Peyer's patch (tissue), 4 donors: ENCODE data around the gene ZDHHC21. TPM values are rescaled to one million over a fixed set of nuclear protein-coding genes. Genes with fewer than 3 reads are reported as not detected.
"Not testable (repeated sequence)": the region's sequence is repeated elsewhere in the genome, so short reads cannot be mapped to it uniquely, and the experiment has no call there.

ENCODE experiments used
- DNase-seq, 3 donors: peaks; one replicate each; pipeline ENCODE4 v3.0.0-alpha.2; 2017 to 2019
- H3K27ac ChIP-seq, 4 donors: fragments of 200-600 bp; sonication (generic); one replicate each; pipeline ENCODE4 v1.5.1; 2016 to 2019
- H3K27me3 ChIP-seq, 2 donors: fragments of 200-600 bp; sonication (generic); one replicate each; pipeline ENCODE4 v1.5.1; 2019
- H3K36me3 ChIP-seq, 3 donors: fragments of 200-600 bp; sonication (generic); one replicate each; pipeline ENCODE4 v1.5.1; 2016 to 2019
- H3K4me1 ChIP-seq, 4 donors: fragments of 200-600 bp; sonication (generic); one replicate each; pipeline ENCODE4 v1.5.1; 2016 to 2019
- H3K4me3 ChIP-seq, 4 donors: fragments of 200-600 bp; sonication (generic); 1 replicate in 3 of 4; 2 replicates in 1 of 4; pipeline ENCODE4 v1.5.1; 2016 to 2019; ENCODE audit warnings: mild to moderate bottlenecking in 1 of 4
- H3K9me3 ChIP-seq, 4 donors: fragments of 200-600 bp; sonication (generic); one replicate each; pipeline ENCODE4 v1.5.1; 2016 to 2019; ENCODE audit warnings: mild to moderate bottlenecking in 1 of 4
- CTCF ChIP-seq, 6 experiments: fragments of 450-650 bp in 4 of 6; fragments of 200-600 bp in 2 of 6; sonication (generic) in 1 of 6; IDR thresholded peaks; one replicate each; pipeline ENCODE4 v1.5.1; 2017 to 2019; ENCODE audit warnings: antibody characterized with exemption in 6 of 6, mild to moderate bottlenecking in 3 of 6, moderate library complexity in 1 of 6
- POLR2A ChIP-seq, 2 donors: fragments of 450-650 bp; IDR thresholded peaks; one replicate each; pipeline ENCODE4 v1.5.1; 2017; ENCODE audit warnings: antibody characterized with exemption in 2 of 2, mild to moderate bottlenecking in 2 of 2, moderate library complexity in 2 of 2
- total RNA-seq, 4 donors: library from RNA; depleted of rRNA; stranded (reverse); fragments of >200 nt; gene quantifications; one replicate each; pipeline ENCODE4 v1.1.0, GENCODE V29; 2016

ZDHHC21 gene
- total RNA-seq, 4 donors from 2014 or later: 12.4 to 52.5 (median 38.2) TPM

- peaks cover 0 to 8% (median 0%) of the 10 kb centered on the region in 3 donors for H3K36me3 ChIP-seq
- DNase-seq: no peak
- no peaks in the 10 kb centered on the region for H3K27me3 ChIP-seq
- no peaks in the 10 kb centered on the region for H3K9me3 ChIP-seq
- TF ChIP-seq POLR2A (IDR thresholded peaks at IDR 0.05) (no peak), CTCF (IDR thresholded peaks at IDR 0.05) (no peak)
- no peaks in the 10 kb centered on the region for H3K4me1 ChIP-seq
- no peak overlapping the region for H3K4me3 ChIP-seq
- H3K27ac ChIP-seq: no peak overlapping the region
Observed at GRCh38 chr9:14678776-14679175, 14.5 kb downstream of the ZDHHC21 start.

DNA sequence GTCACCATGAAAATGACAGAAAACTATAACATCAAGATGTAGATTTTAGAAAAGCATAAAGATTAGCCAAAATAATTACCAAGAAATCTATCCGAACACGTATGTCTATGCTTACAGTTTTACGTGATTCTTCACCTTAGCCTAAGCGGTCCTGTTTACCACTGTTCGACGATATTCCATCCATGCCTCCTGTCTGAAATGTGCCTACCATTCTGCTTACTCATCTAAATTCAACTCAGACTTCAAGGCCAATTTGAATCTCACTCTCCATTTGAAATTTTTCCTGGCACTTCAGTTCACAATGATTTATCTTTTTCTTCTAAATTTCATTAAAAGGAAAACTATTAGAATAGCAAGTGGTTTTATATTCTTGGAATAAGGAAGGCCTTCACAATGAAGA, 15.4 kb downstream of the ZDHHC21 start:
- Histone ChIP-seq H3K4me3 (no peak overlapping the region), H3K36me3 (peaks cover 0 to 11% (median 0%) of the 10 kb centered on the region in 3 donors), H3K27ac (no peak overlapping the region), H3K9me3 (no peaks in the 10 kb centered on the region), H3K27me3 (no peaks in the 10 kb centered on the region), H3K4me1 (no peaks in the 10 kb centered on the region)
- no peak for DNase-seq
- TF ChIP-seq CTCF (IDR thresholded peaks at IDR 0.05) (no peak), POLR2A (IDR thresholded peaks at IDR 0.05) (no peak)

DNA sequence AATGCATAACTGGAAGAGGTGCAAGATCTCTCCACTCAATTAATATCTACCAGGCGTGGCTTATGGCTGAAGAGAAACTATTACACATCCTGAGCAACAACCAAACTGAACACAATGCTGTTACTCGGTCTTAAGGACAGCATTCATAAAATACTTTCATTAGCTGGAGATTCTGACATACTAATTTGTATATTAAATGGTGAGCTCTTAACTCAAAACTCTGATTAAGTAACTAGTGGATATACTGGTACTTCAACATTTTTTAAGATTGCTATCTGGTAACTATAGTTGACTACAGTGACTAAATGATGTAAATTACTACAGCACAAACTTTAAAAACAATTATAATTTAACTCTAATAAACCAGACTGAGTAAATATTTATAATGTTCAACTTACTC, 15.8 kb downstream of the ZDHHC21 start:
- DNase-seq: no peak
- Histone ChIP-seq H3K27me3 (no peaks in the 10 kb centered on the region), H3K9me3 (no peaks in the 10 kb centered on the region), H3K36me3 (peaks cover 0 to 11% (median 0%) of the 10 kb centered on the region in 3 donors), H3K4me3 (no peak overlapping the region), H3K27ac (no peak overlapping the region), H3K4me1 (no peaks in the 10 kb centered on the region)
- TF ChIP-seq POLR2A (IDR thresholded peaks at IDR 0.05): no peak
- no peak for TF ChIP-seq CTCF (IDR thresholded peaks at IDR 0.05)

GRCh38 chr9:14674630-14675029, 18.6 kb downstream of the ZDHHC21 start:
- Histone ChIP-seq H3K27me3 (no peaks in the 10 kb centered on the region), H3K4me3 (no peak overlapping the region), H3K4me1 (no peaks in the 10 kb centered on the region), H3K27ac (no peak overlapping the region), H3K9me3 (no peaks in the 10 kb centered on the region), H3K36me3 (peaks cover 0 to 25% (median 0%) of the 10 kb centered on the region in 3 donors)
- DNase-seq: no peak
- no peak for TF ChIP-seq POLR2A (IDR thresholded peaks at IDR 0.05)
- no peak for TF ChIP-seq CTCF (IDR thresholded peaks at IDR 0.05)

- H3K27me3 ChIP-seq: no peaks in the 10 kb centered on the region
- no peak for DNase-seq
- TF ChIP-seq CTCF (IDR thresholded peaks at IDR 0.05) (no peak), POLR2A (IDR thresholded peaks at IDR 0.05) (no peak)
Observed at GRCh38 chr9:14671377-14671776, 21.9 kb downstream of the ZDHHC21 start.

DNA sequence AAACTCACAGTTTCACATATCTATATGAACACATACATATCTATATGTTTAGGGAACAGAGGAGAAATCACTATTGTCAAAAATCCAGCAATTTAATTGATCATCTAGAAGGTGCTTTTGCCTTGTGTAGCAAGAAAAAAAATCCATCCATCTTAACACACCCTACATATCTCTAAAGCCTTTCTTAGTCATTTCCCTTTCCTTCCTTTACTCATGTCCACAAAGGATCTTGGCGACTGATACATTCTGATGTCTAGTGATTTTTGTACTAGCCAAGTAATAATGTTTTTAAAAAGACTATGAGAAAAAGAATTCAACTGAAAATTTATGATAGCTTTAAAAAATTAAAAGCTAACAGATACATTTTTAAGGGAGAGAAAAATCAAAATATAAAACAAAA, 22.5 kb downstream of the ZDHHC21 start:
- H3K27me3 ChIP-seq: no peaks in the 10 kb centered on the region
- no peaks in the 10 kb centered on the region for H3K9me3 ChIP-seq
- DNase-seq: no peak
- no peak overlapping the region for H3K4me3 ChIP-seq
- H3K4me1 ChIP-seq: no peaks in the 10 kb centered on the region
- H3K36me3 ChIP-seq: peaks cover 0 to 25% (median 0%) of the 10 kb centered on the region in 3 donors
- H3K27ac ChIP-seq: no peak overlapping the region
- TF ChIP-seq POLR2A (IDR thresholded peaks at IDR 0.05) (no peak), CTCF (IDR thresholded peaks at IDR 0.05) (no peak)

More at GRCh38 chr9:14671377-14671776, 21.9 kb downstream of the ZDHHC21 start:
- H3K4me1 ChIP-seq: no peaks in the 10 kb centered on the region
- peaks cover 0 to 25% (median 0%) of the 10 kb centered on the region in 3 donors for H3K36me3 ChIP-seq
- H3K4me3 ChIP-seq: no peak overlapping the region
- no peak overlapping the region for H3K27ac ChIP-seq
- H3K9me3 ChIP-seq: no peaks in the 10 kb centered on the region

DNA sequence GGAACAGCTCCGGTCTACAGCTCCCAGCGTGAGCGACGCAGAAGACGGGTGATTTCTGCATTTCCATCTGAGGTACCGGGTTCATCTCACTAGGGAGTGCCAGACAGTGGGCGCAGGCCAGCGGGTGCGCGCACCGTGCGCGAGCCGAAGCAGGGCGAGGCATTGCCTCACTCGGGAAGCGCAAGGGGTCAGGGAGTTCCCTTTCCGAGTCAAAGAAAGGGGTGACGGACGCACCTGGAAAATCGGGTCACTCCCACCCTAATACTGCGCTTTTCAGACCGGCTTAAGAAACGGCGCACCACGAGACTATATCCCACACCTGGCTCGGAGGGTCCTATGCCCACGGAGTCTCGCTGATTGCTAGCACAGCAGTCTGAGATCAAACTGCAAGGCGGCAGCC, 29.2 kb downstream of the ZDHHC21 start:
- H3K9me3 ChIP-seq, H3K4me3 ChIP-seq, H3K36me3 ChIP-seq, H3K4me1 ChIP-seq, DNase-seq, H3K27me3 ChIP-seq, H3K27ac ChIP-seq: not testable (repeated sequence)
